A549 (cell line): ENCODE data around the gene TVP23A.

Experiments used
- ATOH8 ChIP-seq: fragments of 250-450 bp; sonication (Bioruptor Pico); IDR thresholded peaks from 2 replicates; pipeline ENCODE4 v1.5.0; 2020; ENCODE audit warnings: low read depth, mild to moderate bottlenecking, moderate library complexity
- CEBPB ChIP-seq, 2 experiments: fragments of >200 bp in 1 of 2; sonication (Bioruptor Twin) in 1 of 2; formaldehyde crosslinking in 1 of 2; IDR thresholded peaks; 2 replicates each; pipeline ENCODE4 v1.6.1; 2012 to 2016
- CHD2 ChIP-seq: fragments of 150-350 bp; IDR thresholded peaks from 2 replicates; pipeline ENCODE4 v1.6.1; 2014; ENCODE audit warnings: low read length; ENCODE audit not compliant: partially characterized antibody
- CTCF ChIP-seq: fragments of >200 bp; sonication (Bioruptor Twin); formaldehyde crosslinking; IDR thresholded peaks from 3 replicates; pipeline ENCODE4 v1.5.1; 2016
- EP300 ChIP-seq, 2 experiments: fragments of >200 bp; sonication (Bioruptor Twin); formaldehyde crosslinking; IDR thresholded peaks; 2 replicates in 1 of 2; 3 replicates in 1 of 2; pipeline ENCODE4 v1.6.1; 2016 to 2017
- HOXA7 ChIP-seq: fragments of 250-450 bp; sonication (Bioruptor Pico); IDR thresholded peaks from 2 replicates; pipeline ENCODE4 v1.5.0; 2020; ENCODE audit warnings: mild to moderate bottlenecking, moderate library complexity
- POLR2A ChIP-seq: IDR thresholded peaks from 2 replicates; pipeline ENCODE4 v1.6.1; 2012; ENCODE audit warnings: mild to moderate bottlenecking, low read length
- RAD21 ChIP-seq, 2 experiments: fragments of >200 bp in 1 of 2; sonication (Bioruptor Twin) in 1 of 2; formaldehyde crosslinking in 1 of 2; IDR thresholded peaks in 1 of 2; conservative IDR thresholded peaks in 1 of 2; 2 replicates in 1 of 2; 3 replicates in 1 of 2; pipeline ENCODE4 v1.6.1; 2012 to 2018; ENCODE audit warnings: inconsistent platforms in 1 of 2
- RFX5 ChIP-seq: fragments of 450-650 bp; IDR thresholded peaks from 2 replicates; pipeline ENCODE4 v1.7.1; 2014; ENCODE audit warnings: antibody characterized with exemption, mild to moderate bottlenecking, moderate library complexity
- SMC3 ChIP-seq: fragments of >200 bp; sonication (Bioruptor Twin); formaldehyde crosslinking; IDR thresholded peaks from 3 replicates; pipeline ENCODE4 v1.6.1; 2018; ENCODE audit warnings: inconsistent platforms
- TP53 ChIP-seq: fragments of 250-450 bp; sonication (Bioruptor Pico); IDR thresholded peaks from 2 replicates; pipeline ENCODE4 v1.5.0; 2021; ENCODE audit warnings: mild to moderate bottlenecking, moderate library complexity
- TF ChIP-seq, protein P1 (sequence below): IDR thresholded peaks from 2 replicates; pipeline ENCODE4 v1.6.1; 2012

DNA sequence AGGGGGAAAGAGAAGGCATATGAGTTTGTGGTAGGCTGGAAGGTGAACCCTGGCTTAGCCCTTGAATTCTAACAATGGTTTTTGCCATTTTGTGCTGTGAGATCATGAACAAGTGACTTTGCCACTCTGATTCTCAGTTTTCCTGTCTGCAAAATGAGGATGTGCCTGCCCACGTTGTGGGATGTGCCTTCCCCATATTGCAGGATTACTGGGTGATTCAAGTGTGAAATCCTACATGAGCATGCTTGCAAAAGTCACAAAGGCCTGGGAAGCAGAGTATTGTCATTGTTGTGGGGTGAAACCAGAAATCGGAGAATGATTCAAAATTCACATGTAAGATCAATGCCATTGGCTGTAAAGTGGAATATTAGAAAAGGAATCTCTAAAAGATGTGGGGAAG is 28.6 kb upstream of the TVP23A start:
- TF ChIP-seq CTCF (no peak), CEBPB (IDR thresholded peaks at IDR 0.05) (no peak), TP53 (CRISPR knock-in tag) (no peak), POLR2A (no peak), EP300 (IDR thresholded peaks at IDR 0.05) (no peak), CHD2 (no peak), SMC3 (no peak), RFX5 (no peak), HOXA7 (CRISPR knock-in tag) (no peak), RAD21 (conservative IDR thresholded peaks at IDR 0.05 in 1 of 2, IDR thresholded peaks at IDR 0.05 in 1 of 2) (no peak), ATOH8 (CRISPR knock-in tag) (no peak)
- TF ChIP-seq, protein P1, sequence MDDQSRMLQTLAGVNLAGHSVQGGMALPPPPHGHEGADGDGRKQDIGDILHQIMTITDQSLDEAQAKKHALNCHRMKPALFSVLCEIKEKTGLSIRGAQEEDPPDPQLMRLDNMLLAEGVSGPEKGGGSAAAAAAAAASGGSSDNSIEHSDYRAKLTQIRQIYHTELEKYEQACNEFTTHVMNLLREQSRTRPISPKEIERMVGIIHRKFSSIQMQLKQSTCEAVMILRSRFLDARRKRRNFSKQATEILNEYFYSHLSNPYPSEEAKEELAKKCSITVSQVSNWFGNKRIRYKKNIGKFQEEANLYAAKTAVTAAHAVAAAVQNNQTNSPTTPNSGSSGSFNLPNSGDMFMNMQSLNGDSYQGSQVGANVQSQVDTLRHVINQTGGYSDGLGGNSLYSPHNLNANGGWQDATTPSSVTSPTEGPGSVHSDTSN: no peak
